Bronchial epithelial cell (primary cell): ENCODE data around the gene NFAM1. TPM values are rescaled to one million over a fixed set of nuclear protein-coding genes. Genes with fewer than 3 reads are reported as not detected.

Source experiments
- DNase-seq: peaks from one replicate; pipeline ENCODE4 v3.0.0-alpha.2; 2010; ENCODE audit warnings: low read depth
- FAIRE-seq: peaks from 2 replicates; lab custom pipeline; 2011; peaks lifted over from hg19 to GRCh38; lab: Jason Lieb, UNC
- H3K27me3 ChIP-seq: 2 replicates; pipeline ENCODE4 v1.5.1; 2011; ENCODE audit warnings: low read length; ENCODE audit not compliant: control insufficient read depth, insufficient read depth
- H3K36me3 ChIP-seq: 2 replicates; pipeline ENCODE4 v1.5.1; 2011; ENCODE audit warnings: low read length; ENCODE audit not compliant: control insufficient read depth, insufficient read depth
- H3K4me3 ChIP-seq: 2 replicates; pipeline ENCODE4 v1.5.1; 2011; ENCODE audit warnings: mild to moderate bottlenecking, low read depth, low read length, control low read depth
- total RNA-seq: library from RNA; depleted of rRNA; stranded (reverse); fragments of >200 nt; gene quantifications from 2 replicates; pipeline ENCODE4 v1.2.1, GENCODE V29; 2014
- TF ChIP-seq, protein P1 (sequence below): IDR thresholded peaks from 2 replicates; pipeline ENCODE4 v1.5.1; 2011; ENCODE audit warnings: mild to moderate bottlenecking, moderate library complexity, low read length, control low read depth, inconsistent platforms; ENCODE audit not compliant: insufficient read depth, severe bottlenecking

The NFAM1 gene
- total RNA-seq, 1 donor from 2014 or later, result not detected

DNA sequence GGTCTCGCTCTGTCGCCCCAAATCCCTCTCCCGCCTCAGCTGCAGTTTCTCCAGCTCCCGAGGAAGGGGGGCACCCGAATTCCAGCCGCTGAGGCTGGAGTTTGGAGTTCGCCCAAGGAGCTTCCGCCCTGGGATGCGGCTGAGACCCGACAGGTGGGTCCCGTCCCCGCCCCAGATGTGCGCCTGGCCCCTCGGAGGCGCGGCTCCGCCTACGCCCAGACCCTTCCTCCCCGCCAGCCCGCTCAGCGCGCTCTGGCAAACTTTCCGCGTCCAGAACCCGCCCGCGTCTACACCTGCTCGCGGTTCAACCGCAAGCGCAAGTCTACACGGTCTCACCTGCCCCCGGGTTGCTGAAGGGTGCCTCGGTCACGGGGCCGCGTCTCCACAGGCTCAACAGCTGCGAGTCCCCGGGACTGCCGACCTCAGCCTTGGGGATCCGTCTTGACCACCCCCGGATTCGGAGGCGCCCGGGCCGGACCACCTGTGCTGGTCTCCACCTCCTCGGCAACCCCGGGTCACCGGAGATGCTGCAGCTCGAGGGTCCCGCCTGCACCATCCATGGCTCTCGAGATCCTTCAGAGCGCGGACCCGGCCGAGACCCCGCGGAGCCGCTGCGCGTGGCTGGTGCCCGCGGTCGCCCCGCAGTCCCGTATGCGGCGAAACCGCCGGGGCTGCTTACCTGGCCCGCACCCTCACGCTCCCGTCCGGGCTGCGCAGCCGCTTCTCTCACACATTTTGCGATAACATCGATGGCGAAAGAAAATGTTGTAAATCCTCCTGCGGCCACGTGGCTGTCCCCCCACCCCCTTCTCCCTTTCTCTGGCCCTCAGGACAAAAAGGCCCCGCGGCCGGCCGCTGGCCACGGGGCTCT, 63.6 kb downstream of the NFAM1 start:
- TF ChIP-seq, protein P1, sequence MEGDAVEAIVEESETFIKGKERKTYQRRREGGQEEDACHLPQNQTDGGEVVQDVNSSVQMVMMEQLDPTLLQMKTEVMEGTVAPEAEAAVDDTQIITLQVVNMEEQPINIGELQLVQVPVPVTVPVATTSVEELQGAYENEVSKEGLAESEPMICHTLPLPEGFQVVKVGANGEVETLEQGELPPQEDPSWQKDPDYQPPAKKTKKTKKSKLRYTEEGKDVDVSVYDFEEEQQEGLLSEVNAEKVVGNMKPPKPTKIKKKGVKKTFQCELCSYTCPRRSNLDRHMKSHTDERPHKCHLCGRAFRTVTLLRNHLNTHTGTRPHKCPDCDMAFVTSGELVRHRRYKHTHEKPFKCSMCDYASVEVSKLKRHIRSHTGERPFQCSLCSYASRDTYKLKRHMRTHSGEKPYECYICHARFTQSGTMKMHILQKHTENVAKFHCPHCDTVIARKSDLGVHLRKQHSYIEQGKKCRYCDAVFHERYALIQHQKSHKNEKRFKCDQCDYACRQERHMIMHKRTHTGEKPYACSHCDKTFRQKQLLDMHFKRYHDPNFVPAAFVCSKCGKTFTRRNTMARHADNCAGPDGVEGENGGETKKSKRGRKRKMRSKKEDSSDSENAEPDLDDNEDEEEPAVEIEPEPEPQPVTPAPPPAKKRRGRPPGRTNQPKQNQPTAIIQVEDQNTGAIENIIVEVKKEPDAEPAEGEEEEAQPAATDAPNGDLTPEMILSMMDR, result no peak
- H3K36me3 ChIP-seq, result no peaks in the 10 kb centered on the region
- FAIRE-seq (no peak), DNase-seq (no peak)
- peaks cover 24% of the 10 kb centered on the region for H3K27me3 ChIP-seq
- peak overlapping the region; percentile 39 for H3K4me3 ChIP-seq

DNA sequence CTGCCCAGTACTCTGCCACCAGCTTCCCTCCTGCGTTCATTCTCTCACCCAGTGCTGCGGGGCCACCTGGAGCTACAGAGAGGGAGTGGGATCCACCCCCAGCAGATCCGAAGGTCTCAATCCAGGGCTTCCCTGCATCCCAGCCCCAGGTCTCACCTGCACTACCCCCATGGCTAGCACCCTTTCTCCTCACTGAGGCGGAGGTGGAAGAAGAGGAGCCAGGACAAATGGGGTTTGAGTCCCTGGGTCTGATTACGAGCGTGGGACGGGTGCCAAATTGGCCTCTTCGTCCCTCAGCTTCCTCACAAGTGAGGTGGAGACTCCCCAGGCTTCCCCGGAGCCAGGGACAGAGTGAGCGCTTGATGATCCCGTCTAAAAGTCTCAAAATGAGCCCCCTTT, 64.2 kb downstream of the NFAM1 start:
- H3K36me3 ChIP-seq, result no peaks in the 10 kb centered on the region
- H3K27me3 ChIP-seq, result peaks cover 27% of the 10 kb centered on the region
- no peak for FAIRE-seq
- DNase-seq, result no peak
- TF ChIP-seq, protein P1, result no peak
- peak overlapping the region; percentile 39 for H3K4me3 ChIP-seq

GRCh38 chr22:42366806-42367581, 65.2 kb downstream of the NFAM1 start:
- DNase-seq (no peak), FAIRE-seq (no peak)
- Histone ChIP-seq H3K36me3 (no peaks in the 10 kb centered on the region), H3K27me3 (peaks cover 28% of the 10 kb centered on the region), H3K4me3 (no peak overlapping the region)
- TF ChIP-seq, protein P1, result no peak

DNA sequence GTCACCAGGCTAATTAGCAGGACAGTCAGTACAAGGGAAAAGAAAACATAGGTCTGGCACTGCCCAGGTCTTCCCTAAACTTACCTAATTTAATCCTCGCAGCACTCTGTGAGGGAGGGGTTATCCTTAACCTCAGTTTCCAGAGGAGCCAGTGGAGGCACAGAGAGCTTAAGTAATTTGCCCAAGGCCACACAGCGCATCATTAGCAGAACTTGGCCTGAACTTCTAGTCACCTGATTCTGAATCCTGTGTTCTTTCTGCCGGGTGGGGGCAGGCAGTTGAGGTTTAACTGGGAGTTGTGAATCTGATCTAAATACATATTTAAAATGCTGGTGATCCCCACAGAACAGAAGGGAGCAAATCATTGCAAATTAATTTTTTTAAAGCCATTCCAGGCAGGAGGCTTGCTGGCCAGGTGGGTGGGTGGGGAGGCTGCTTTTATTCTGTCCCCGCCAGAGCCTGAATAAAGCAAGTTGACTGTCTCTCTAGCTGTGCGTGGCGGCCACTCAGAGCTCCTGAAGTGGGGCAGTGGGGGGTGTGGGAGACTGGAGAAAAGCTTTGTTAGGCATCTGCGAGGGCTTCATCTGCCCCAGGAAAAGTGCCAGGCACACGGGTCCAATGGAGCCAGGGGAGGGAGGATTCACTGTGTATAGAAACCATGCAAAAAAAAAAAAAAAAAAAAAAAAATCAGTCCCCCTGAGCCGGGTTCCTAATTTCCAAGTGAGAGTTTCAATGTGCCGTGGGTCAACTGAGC, 66.1 kb downstream of the NFAM1 start:
- TF ChIP-seq, protein P1, result no peak
- no peak overlapping the region for H3K4me3 ChIP-seq

DNA sequence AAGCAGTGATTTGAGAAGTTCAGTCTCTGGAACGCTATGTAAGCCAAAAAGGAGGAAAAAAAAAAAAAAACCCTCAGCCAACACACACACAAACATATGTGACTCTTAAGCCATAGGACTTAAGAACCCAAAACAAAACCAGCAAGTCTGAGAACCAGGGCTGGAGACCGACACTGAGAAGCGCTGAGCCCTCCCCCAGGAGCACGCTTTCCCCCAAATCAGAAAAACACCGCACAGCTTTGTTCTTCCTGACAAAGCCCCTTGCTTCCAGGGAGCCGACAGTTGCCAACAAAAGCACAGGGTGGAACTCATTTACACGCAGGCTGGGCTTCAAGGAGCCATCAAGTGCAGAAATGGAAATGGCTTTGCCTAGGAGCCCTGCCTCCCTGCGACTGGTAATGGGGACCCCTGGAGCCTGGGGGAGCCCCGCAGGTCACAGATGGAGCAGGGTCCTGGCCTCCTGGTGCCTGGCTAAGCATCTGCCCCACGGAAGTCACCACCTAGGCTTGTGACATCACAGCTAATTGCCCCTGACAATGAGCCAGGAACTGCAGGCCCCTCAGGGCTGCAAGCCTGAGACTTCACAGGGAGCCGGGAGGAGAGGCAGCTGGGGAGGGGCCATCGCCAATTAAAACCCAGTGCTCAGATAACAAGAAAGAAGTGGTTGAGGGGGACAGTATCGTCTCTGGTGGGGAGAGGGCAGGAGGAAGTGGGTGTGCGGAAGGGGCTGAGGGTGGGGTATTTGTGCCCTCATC, 66.9 kb downstream of the NFAM1 start:
- H3K27me3 ChIP-seq, result peaks cover 31% of the 10 kb centered on the region
- TF ChIP-seq, protein P1, result no peak
- no peak overlapping the region for H3K4me3 ChIP-seq
- no peaks in the 10 kb centered on the region for H3K36me3 ChIP-seq
- FAIRE-seq (no peak), DNase-seq (no peak)

More for the DNA sequence above, 66.1 kb downstream of the NFAM1 start:
- Histone ChIP-seq H3K36me3 (no peaks in the 10 kb centered on the region), H3K27me3 (peaks cover 31% of the 10 kb centered on the region)
- no peak for DNase-seq
- no peak for FAIRE-seq
